GM12875 (cell line): ENCODE results near the gene GIMAP8.

Experiments used
- H3K4me3 ChIP-seq: one replicate; pipeline ENCODE4 v1.5.1; 2011; ENCODE audit warnings: low read depth, low read length, control low read depth
- CTCF ChIP-seq: IDR thresholded peaks from 2 replicates; pipeline ENCODE4 v1.5.1; 2011; ENCODE audit warnings: low read depth, mild to moderate bottlenecking, control low read depth, inconsistent platforms, low read length, moderate library complexity, borderline replicate concordance; ENCODE audit not compliant: insufficient read depth

GIMAP8 gene

GRCh38 chr7:150403376-150404171 is 46.9 kb upstream of the GIMAP8 start:
- H3K4me3 ChIP-seq = no peak overlapping the region
- no peak for TF ChIP-seq CTCF

- TF ChIP-seq CTCF = no peak
- H3K4me3 ChIP-seq = peak overlapping the region; percentile 75
These were observed 46.1 kb upstream of the GIMAP8 start for GRCh38 chr7:150404172-150404804.

GRCh38 chr7:150404805-150405583 is 45.4 kb upstream of the GIMAP8 start:
- 0 out of 2 replicates have a peak, but pooled peaks have one; percentile 9 for TF ChIP-seq CTCF
- peak overlapping the region; percentile 75 for H3K4me3 ChIP-seq

- H3K4me3 ChIP-seq = peak overlapping the region; percentile 75
- TF ChIP-seq CTCF = no peak
These were observed 44.7 kb upstream of the GIMAP8 start for GRCh38 chr7:150405584-150406311.

- H3K4me3 ChIP-seq = peak overlapping the region; percentile 75
- no peak for TF ChIP-seq CTCF
These were observed 44.2 kb upstream of the GIMAP8 start for GRCh38 chr7:150406312-150406566.

- TF ChIP-seq CTCF = no peak
- H3K4me3 ChIP-seq = peak overlapping the region; percentile 75
These were observed 43.6 kb upstream of the GIMAP8 start for GRCh38 chr7:150406567-150407421.
